HG02571 (cell line): ENCODE data around the gene CLDN8.

Source experiments
- ATAC-seq: cut with Tn5 transposase; IDR thresholded peaks from one replicate; pipeline ENCODE4 v1.9.1; 2021; ENCODE audit warnings: mild to moderate bottlenecking, moderate library complexity; ENCODE audit not compliant: unreplicated experiment

CLDN8 gene

GRCh38 chr21:30206551-30207251 lies 9.2 kb downstream of the CLDN8 start:
- ATAC-seq = no peak

GRCh38 chr21:30200000-30200399 lies 15.9 kb downstream of the CLDN8 start:
- ATAC-seq = no peak

- ATAC-seq = no peak
Measured at GRCh38 chr21:30194701-30195299, 21.1 kb downstream of the CLDN8 start.

- no peak for ATAC-seq
Measured at GRCh38 chr21:30193201-30193600, 22.7 kb downstream of the CLDN8 start.

- ATAC-seq = no peak
Measured at GRCh38 chr21:30190554-30190953, 25.3 kb downstream of the CLDN8 start.

GRCh38 chr21:30189773-30190172 lies 26.1 kb downstream of the CLDN8 start:
- no peak for ATAC-seq

GRCh38 chr21:30186242-30186641 lies 29.7 kb downstream of the CLDN8 start:
- ATAC-seq = no peak

- no peak for ATAC-seq
Measured at GRCh38 chr21:30168086-30168485, 47.8 kb downstream of the CLDN8 start.

- no peak for ATAC-seq
Measured at GRCh38 chr21:30166705-30167104, 49.2 kb downstream of the CLDN8 start, which contains the start of gene CLDN17. TSS of gene CLDN17 (minus strand) at chr21:30166805. CDS start at chr21:30166617, 188 bp downstream.

- ATAC-seq = no peak
Measured at GRCh38 chr21:30166171-30166570, 49.7 kb downstream of the CLDN8 start.

- no peak for ATAC-seq
Measured at GRCh38 chr21:30164796-30165195, 51.1 kb downstream of the CLDN8 start.
